GF-D8 (cell line): ENCODE measurements around the gene CHSY3.

Experiments
- DNase-seq: peaks from one replicate; lab custom pipeline; 2025; lab: John Stamatoyannopoulos, UW

The CHSY3 gene

DNA sequence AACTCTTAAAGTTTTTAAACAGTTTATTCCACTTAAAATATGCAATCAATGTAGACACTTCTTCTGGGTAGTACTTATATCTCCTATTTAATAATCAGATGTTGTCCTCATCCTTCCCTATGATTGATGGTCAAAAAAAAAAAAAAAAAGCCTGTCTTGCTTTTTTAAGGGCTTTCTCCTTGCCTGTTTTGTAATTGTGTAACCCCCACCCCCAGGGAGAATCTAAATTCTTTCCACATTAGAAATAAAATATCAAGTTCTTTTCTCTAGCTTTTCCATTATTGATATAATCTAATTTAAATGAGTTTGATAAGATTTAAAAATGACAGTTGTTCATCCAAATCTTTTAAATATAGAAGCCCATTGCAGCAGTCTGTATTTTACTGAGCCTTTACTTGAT is 119.7 kb downstream of the CHSY3 start:
- no peak for DNase-seq

DNA sequence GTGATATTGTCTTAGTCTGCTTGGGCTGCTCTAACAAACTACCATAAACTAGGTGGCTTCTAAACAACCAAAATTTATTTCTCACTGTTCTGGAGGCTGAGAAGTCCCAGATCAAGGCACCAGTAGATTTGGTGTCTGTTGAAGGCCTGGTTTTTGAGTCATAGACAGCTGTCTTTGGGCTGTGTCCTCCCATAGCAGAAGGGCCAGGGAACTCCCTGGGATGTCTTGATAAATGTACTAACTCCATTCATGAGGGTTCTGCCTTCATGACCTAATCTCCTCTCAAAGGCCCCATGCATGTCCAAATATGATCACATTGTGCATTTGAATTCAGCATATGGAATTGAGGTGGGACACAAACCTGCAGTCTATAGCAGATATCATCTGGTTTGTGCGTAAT is 121.2 kb downstream of the CHSY3 start:
- no peak for DNase-seq

DNA sequence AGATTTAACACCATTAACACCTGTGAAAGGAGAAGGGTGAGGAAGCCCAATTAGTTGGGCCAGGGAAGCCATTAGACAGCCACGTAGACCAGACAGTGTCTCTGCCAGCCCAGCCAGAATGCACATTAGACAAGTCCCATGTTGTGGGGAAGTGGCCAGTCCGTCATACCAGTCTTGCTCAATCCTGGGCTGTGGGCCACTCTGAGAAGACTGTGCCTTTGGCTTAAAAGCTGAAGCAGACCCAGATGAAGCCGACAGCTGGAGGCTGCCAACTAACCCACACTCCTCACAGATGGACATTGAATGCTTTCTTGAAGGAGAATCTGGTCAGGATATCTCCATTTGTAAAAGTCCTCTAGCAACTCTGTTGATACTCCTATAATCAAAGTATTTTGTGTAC is 128.5 kb downstream of the CHSY3 start:
- no peak for DNase-seq

DNA sequence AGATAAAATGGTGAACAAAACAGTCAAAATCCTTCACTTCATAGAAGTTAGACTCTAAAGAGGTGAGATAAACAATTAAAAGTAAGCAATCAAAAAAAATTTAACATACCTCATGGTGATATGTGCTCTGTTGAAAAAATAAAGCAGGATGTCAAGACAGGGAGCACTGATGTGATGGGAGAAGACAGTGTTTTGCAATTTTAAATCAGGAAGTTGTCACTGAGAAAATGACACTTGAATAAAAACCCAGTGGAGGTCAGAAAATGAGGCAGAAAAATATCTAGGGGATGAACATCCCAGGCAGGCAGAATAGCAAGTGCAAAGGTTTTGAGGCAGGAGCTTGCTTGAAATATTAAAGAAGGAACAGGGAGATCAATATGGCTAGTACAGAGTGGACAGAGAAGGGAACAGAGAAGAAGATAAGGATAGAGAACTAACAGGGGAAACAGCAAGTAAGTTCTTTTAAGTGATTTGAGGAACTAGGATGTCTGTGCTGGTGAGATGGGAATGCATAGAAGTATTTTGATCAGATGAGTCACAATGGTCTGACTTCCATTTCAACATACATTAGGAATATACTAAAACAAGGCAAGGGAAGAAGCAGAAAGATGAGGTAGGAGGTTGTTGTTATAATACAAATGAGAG is 130.4 kb downstream of the CHSY3 start:
- no peak for DNase-seq

DNA sequence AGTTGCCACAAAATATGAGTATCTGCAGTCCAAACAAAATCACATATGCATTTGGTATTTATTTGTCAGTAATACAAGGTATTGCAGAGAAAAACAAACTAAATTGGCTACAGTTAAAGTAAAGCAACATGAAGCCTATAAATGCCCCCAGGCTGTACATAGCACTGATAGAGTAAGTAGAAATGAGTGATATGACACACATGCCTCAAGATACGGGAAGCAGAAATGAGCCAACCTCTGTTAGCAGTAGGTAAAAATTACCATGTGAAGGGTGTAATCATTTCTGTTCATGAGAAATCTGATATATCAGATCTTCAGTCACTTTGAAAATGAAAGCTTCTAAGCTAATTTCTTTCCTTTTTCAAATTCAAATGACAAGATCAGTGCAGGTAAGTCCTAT is 131.1 kb downstream of the CHSY3 start:
- DNase-seq, result no peak

- DNase-seq, result no peak
These were observed 133.6 kb downstream of the CHSY3 start for GRCh38 chr5:130037905-130038304.

- no peak for DNase-seq
These were observed 139.6 kb downstream of the CHSY3 start for GRCh38 chr5:130043834-130044233.

- DNase-seq, result no peak
These were observed 141.1 kb downstream of the CHSY3 start for GRCh38 chr5:130045334-130045733.

DNA sequence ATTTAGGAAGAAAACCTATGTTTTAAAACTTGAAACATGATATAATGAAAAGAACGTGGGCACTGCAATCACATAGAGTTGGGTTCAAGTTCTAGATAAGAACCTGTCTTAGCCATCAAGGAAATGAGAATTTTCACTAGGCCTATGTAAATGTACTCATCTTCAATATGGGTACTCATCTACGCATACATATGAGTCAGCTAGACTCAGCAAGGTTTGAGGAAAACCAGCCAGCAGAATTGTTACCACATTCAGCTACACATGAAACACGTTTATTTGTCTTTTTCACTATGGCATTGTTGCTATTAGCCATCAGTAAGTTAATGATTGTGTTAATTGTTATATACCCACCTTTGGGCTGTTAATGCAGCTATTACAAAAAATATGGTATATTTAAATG is 146.3 kb downstream of the CHSY3 start:
- DNase-seq, result no peak

GRCh38 chr5:130052752-130053151 is 148.5 kb downstream of the CHSY3 start:
- DNase-seq, result no peak

DNA sequence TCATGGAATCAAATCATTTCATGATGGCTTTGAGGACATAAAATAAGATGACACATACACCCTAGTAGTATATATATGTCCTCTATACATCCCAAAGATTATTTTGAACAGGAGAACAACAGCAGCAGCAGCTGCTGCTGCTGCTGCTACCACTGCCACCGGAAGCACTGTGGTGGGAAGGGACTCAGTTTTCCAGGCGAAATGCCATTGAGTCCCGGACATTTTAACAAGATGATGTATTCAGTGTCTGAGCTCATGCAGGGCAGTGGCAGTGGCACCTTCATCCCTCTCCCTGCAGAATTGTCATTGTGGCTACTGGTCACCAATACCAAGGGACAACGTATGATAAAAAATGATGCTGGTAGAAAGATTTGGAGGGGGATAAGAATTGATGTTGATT is 151.3 kb downstream of the CHSY3 start:
- no peak for DNase-seq

GRCh38 chr5:130061746-130062145 is 157.5 kb downstream of the CHSY3 start:
- no peak for DNase-seq

DNA sequence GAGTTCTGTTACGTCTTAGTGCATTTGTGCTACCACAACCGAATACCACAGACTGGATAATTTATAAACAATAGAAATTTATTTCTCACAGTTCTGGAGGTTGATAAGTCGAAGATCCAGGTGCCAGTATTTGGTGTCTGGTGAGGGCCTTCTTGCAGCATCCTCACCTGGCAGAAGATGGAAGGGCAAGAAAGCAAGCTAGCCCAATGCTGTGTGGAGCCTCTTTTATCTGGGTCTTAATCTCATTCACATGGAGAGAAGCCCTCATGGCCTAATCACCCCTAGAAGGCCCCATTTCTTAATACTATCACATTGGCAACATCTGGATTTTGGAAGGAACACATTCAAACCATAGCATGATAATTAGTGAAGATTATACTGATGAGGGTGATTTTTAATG is 159.3 kb downstream of the CHSY3 start:
- no peak for DNase-seq

DNA sequence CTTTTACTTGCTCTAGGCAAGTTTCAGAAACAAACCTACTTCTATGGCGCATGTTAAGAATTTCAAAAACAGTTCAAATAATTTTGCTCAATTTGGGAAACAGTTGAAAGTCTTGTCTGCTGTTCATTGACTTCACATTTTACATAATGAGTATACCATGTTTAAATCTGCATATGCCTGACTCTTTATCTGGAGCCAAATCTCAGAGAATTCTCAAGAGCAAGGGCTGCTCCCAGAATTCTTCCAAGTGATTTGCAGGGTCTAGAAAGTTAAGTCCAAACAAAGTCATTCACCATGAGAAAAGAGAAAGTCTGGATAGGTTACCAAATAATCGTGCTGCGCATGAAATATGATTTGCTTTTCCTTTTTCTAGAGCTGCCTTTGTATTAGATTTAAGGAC is 160.2 kb downstream of the CHSY3 start:
- no peak for DNase-seq

DNA sequence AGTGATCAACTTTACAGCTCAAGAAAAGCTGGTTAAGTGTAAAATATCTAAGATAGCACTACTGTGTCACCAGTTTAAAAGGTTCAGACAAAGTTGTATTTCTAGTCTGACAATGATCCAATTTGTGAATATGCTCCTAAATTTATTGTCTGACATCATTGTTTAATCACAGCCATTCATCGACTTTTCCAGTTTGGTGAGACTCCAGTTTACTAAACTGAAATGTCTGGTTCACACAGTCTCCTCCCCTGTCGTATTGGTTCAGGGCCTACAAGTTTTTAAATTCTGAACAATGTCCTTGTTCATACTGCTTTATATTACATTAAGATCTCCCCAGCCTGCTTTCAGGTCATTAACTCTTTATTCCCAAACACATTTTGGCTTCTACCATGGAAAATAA is 161.4 kb downstream of the CHSY3 start:
- no peak for DNase-seq

- no peak for DNase-seq
These were observed 162.4 kb downstream of the CHSY3 start for GRCh38 chr5:130066644-130067043.

- no peak for DNase-seq
These were observed 163.1 kb downstream of the CHSY3 start for GRCh38 chr5:130067364-130067763.

- DNase-seq, result no peak
These were observed 163.8 kb downstream of the CHSY3 start for GRCh38 chr5:130068101-130068500.

DNA sequence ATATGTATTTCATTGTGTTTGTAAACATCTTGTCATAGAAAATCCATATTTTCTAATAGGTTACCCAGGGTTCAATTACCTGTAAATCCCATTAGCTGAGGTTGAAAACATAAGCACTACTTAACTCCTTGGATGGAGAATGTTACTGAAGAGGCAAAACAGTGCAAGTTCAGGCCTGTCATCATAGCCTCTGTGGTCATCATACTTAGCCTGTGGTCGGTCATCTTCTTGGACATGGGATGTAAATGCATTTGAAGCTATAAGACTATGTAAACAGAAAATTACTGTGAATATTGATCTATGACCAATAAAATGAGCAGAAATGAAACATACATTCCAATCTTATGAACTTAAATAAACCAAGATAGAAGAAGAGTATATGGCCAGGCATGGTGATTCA is 164.7 kb downstream of the CHSY3 start:
- DNase-seq, result no peak

DNA sequence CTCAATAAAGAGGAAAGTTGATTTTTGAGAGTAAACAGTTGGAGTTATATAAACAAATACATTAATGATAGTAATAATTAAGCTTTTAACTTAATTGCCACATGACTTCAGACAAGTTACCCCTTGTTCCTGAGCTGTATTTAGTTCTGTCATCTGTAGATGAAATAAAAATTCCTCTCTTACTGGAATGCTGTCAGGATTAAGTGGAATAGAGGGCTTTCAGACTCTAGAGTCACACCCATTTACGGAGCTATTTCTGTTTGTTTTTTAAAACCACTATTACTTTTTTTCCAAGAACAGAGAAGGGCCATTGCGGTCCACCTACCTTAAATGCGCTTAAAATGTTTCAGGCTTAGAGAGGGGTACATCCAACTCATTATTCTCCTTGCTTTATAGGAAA is 170.6 kb downstream of the CHSY3 start:
- no peak for DNase-seq

- no peak for DNase-seq
These were observed 172.7 kb downstream of the CHSY3 start for GRCh38 chr5:130077007-130077406.

- DNase-seq, result no peak
These were observed 174.4 kb downstream of the CHSY3 start for GRCh38 chr5:130078661-130079060.

DNA sequence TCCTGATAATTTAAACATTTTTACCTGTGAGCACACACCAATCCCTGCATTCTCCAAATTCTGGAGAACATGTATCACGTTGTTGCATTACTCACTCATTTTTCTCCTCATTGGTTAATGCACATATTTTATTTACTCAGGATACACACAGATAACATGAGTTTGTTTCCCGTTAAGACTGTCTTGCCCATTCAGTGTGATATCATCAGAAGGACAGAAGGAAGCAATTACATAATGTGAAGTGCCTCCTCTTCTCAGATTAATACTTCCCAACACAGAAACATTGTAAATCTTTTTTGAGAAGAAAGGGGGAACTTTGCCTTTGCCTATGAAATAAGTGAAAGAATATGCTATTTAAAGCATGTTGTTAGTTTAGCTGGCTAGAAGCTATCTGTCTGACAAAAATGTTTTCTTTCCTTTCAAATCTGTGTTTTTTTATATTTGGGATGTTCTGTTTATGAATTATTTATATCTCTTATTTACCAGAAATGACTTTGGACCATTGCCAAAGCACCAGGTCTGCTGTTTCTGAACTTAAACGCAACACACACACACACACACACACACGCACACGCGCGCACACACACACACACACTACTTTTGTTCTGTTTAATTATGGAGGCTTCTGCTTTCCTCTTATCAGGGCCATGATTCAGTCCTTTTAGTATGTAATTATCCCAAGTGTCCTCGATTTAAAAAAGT is 186.5 kb downstream of the CHSY3 start:
- DNase-seq, result no peak

DNA sequence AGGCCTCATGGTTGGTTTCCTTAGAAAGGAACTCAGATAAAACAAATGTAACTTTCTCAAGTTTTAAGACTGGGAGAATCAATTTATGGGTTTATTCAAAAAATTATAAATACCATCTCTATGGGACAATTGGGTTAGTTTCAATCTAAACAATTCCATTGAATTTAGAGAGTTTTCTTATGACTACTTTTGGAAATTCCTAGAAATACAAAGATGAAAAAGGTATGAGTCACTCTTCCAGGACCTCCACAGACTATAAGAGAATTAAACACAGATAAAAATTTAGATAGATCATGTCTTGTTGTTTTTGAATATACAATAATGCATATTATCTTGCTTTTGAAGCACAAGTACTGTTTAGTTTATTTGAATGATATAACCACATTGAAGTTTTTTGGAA is 188.7 kb downstream of the CHSY3 start:
- no peak for DNase-seq
